HUES6 (cell line): ENCODE results near the gene OCA2.

ENCODE experiments used
- H3K27ac ChIP-seq: 2 replicates; pipeline ENCODE4 v1.7.0; 2013; ENCODE audit warnings: low read depth, mild to moderate bottlenecking, low read length, inconsistent platforms
- H3K27me3 ChIP-seq: 2 replicates; pipeline ENCODE4 v1.6.1; 2013; ENCODE audit warnings: low read length; ENCODE audit not compliant: control insufficient read depth, insufficient read depth
- H3K36me3 ChIP-seq: 2 replicates; pipeline ENCODE4 v1.6.1; 2013; ENCODE audit warnings: low read length; ENCODE audit not compliant: control insufficient read depth, insufficient read depth
- H3K4me1 ChIP-seq: 2 replicates; pipeline ENCODE4 v1.6.1; 2013; ENCODE audit warnings: low read length; ENCODE audit not compliant: control insufficient read depth, insufficient read depth
- H3K4me3 ChIP-seq: 2 replicates; pipeline ENCODE4 v1.5.1; 2013; ENCODE audit warnings: low read depth, low read length
- H3K9ac ChIP-seq: one replicate; pipeline ENCODE4 v1.6.1; 2013; ENCODE audit warnings: mild to moderate bottlenecking, low read length
- H3K9me3 ChIP-seq: 2 replicates; pipeline ENCODE4 v1.6.1; 2013; ENCODE audit warnings: low read depth, low read length; ENCODE audit not compliant: control insufficient read depth, insufficient read depth

Gene OCA2

DNA sequence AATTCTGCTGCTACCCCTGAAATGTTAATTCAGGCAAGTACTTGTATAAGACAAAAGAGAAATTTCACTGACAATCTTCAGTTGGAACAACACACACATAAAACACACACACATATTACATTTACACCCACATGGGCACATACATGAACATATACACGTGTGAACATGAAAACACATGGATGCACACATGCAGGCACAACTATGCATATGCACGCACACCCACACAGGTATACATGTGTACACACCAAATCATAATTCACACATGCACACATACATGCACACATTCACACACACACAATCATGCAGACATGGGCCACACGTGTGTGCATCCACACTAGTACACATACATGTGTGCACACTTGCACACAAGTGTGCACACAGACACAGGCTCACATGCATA lies 277.8 kb downstream of the OCA2 start:
- Histone ChIP-seq H3K27me3 (no peaks in the 10 kb centered on the region), H3K4me1 (peaks cover 1% of the 10 kb centered on the region; the same call in 1 of the 2 replicates), H3K9ac (no peak overlapping the region), H3K27ac (no peak overlapping the region), H3K4me3 (no peak overlapping the region), H3K9me3 (peaks cover 11% of the 10 kb centered on the region), H3K36me3 (no peaks in the 10 kb centered on the region)

DNA sequence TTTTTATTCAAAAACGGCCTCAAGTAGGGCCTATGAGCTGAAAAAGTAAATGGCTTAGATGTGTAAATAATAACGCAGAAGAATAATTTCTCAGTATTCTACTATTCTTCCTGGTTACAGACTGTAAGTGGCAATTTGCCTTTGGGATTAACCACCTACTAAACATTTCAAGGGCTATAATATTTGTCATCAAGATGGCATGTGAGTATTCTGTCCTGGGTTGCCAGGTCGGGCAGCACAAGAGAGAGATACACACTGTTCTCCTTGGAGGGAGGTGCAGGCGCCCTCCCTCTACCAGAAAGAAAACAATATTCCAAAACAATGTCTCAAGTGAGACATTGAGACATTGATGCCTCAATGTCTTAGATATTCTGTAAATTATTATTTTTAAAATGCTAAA lies 278.4 kb downstream of the OCA2 start:
- Histone ChIP-seq H3K27me3 (no peaks in the 10 kb centered on the region), H3K9me3 (peaks cover 11% of the 10 kb centered on the region), H3K36me3 (no peaks in the 10 kb centered on the region), H3K4me1 (no peaks in the 10 kb centered on the region), H3K9ac (no peak overlapping the region), H3K4me3 (no peak overlapping the region), H3K27ac (no peak overlapping the region)

DNA sequence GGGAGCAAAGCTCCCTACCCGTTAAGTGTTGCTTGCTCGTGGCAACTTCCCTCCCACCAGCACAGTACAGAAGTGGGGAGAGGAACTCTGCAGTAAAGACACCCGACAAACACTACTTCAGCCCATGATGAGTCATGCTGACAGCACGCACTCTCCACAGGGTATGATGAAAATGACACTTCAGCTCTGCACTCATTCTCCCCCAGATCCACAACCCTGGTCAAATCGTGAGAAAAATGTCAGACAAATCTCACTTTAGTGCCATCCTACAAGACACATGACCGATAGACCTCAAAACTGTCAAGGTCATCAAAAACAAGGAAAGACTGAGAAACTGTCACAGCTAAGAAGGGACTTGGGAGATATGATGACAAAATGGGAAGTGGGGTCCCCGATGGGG lies 278.9 kb downstream of the OCA2 start:
- Histone ChIP-seq H3K36me3 (no peaks in the 10 kb centered on the region), H3K4me1 (no peaks in the 10 kb centered on the region), H3K27ac (no peak overlapping the region), H3K4me3 (no peak overlapping the region), H3K9ac (no peak overlapping the region), H3K9me3 (peaks cover 11% of the 10 kb centered on the region), H3K27me3 (no peaks in the 10 kb centered on the region)

GRCh38 chr15:27817258-27817657 lies 281.9 kb downstream of the OCA2 start:
- Histone ChIP-seq H3K36me3 (no peaks in the 10 kb centered on the region), H3K4me3 (no peak overlapping the region), H3K27ac (no peak overlapping the region), H3K9me3 (peaks cover 11% of the 10 kb centered on the region), H3K9ac (no peak overlapping the region), H3K4me1 (no peaks in the 10 kb centered on the region), H3K27me3 (no peaks in the 10 kb centered on the region)

- H3K4me3 ChIP-seq, result no peak overlapping the region
- H3K9ac ChIP-seq, result no peak overlapping the region
- H3K27me3 ChIP-seq, result no peaks in the 10 kb centered on the region
- peaks cover 11% of the 10 kb centered on the region for H3K9me3 ChIP-seq
- H3K27ac ChIP-seq, result no peak overlapping the region
- H3K36me3 ChIP-seq, result no peaks in the 10 kb centered on the region
- H3K4me1 ChIP-seq, result no peaks in the 10 kb centered on the region
Measured at GRCh38 chr15:27816790-27817189, 282.3 kb downstream of the OCA2 start.

DNA sequence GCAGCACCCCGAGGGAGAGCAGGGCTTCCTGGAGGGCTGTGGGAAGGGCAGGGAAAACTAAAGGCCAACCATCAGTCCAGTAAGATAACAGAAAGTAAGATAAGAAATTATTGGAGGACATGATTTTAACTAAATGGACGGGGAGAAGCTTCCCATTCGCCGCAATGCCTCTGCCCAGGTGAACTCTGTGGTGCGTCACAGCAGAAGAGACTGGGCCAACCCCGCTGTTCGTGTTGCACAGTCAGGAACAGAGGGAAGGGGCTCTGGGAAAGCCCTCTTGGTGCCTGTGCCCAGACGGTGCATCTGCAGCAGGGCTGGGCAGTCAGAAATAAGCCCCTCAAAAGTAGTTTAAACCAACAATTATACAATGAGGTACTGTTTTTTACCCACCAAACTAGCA lies 284.1 kb downstream of the OCA2 start:
- no peaks in the 10 kb centered on the region for H3K36me3 ChIP-seq
- no peak overlapping the region for H3K9ac ChIP-seq
- H3K4me1 ChIP-seq, result no peaks in the 10 kb centered on the region
- no peak overlapping the region for H3K4me3 ChIP-seq
- peaks cover 11% of the 10 kb centered on the region for H3K9me3 ChIP-seq
- H3K27me3 ChIP-seq, result no peaks in the 10 kb centered on the region
- H3K27ac ChIP-seq, result no peak overlapping the region

GRCh38 chr15:27813139-27813538 lies 286.0 kb downstream of the OCA2 start:
- Histone ChIP-seq H3K9ac (no peak overlapping the region), H3K9me3 (peaks cover 11% of the 10 kb centered on the region), H3K4me3 (no peak overlapping the region), H3K27ac (no peak overlapping the region), H3K4me1 (no peaks in the 10 kb centered on the region), H3K36me3 (no peaks in the 10 kb centered on the region), H3K27me3 (no peaks in the 10 kb centered on the region)

GRCh38 chr15:27808182-27808581 lies 290.9 kb downstream of the OCA2 start:
- H3K27ac ChIP-seq, result no peak overlapping the region
- no peaks in the 10 kb centered on the region for H3K27me3 ChIP-seq
- H3K4me1 ChIP-seq, result no peaks in the 10 kb centered on the region
- H3K9ac ChIP-seq, result no peak overlapping the region
- no peak overlapping the region for H3K4me3 ChIP-seq
- H3K36me3 ChIP-seq, result no peaks in the 10 kb centered on the region
- no peaks in the 10 kb centered on the region for H3K9me3 ChIP-seq

DNA sequence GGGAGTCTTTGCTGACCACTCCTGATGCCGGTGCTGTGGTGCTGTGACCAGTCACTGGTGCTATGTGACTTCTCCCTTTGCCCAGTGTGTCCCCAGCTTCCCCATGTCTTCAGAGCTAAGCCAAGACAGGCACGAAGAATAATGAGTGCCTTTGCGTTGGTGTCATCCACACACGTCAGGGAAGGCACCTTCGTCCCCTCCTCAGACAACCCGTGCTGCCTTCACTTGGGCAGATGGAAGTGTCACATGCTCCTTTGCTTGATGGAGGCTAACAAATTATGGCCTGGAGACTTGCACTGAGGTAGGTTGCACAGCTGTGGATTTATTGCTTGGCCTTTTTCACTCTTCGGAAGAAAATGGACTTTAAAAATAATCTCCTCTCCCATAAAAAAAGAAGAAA lies 291.8 kb downstream of the OCA2 start:
- Histone ChIP-seq H3K27me3 (no peaks in the 10 kb centered on the region), H3K36me3 (no peaks in the 10 kb centered on the region), H3K4me3 (no peak overlapping the region), H3K9ac (no peak overlapping the region), H3K4me1 (no peaks in the 10 kb centered on the region), H3K27ac (no peak overlapping the region), H3K9me3 (no peaks in the 10 kb centered on the region)

- H3K9me3 ChIP-seq, result no peaks in the 10 kb centered on the region
- no peak overlapping the region for H3K4me3 ChIP-seq
- no peaks in the 10 kb centered on the region for H3K36me3 ChIP-seq
- H3K27ac ChIP-seq, result no peak overlapping the region
- no peak overlapping the region for H3K9ac ChIP-seq
- H3K4me1 ChIP-seq, result no peaks in the 10 kb centered on the region
- no peaks in the 10 kb centered on the region for H3K27me3 ChIP-seq
Measured at GRCh38 chr15:27806396-27806795, 292.7 kb downstream of the OCA2 start.

DNA sequence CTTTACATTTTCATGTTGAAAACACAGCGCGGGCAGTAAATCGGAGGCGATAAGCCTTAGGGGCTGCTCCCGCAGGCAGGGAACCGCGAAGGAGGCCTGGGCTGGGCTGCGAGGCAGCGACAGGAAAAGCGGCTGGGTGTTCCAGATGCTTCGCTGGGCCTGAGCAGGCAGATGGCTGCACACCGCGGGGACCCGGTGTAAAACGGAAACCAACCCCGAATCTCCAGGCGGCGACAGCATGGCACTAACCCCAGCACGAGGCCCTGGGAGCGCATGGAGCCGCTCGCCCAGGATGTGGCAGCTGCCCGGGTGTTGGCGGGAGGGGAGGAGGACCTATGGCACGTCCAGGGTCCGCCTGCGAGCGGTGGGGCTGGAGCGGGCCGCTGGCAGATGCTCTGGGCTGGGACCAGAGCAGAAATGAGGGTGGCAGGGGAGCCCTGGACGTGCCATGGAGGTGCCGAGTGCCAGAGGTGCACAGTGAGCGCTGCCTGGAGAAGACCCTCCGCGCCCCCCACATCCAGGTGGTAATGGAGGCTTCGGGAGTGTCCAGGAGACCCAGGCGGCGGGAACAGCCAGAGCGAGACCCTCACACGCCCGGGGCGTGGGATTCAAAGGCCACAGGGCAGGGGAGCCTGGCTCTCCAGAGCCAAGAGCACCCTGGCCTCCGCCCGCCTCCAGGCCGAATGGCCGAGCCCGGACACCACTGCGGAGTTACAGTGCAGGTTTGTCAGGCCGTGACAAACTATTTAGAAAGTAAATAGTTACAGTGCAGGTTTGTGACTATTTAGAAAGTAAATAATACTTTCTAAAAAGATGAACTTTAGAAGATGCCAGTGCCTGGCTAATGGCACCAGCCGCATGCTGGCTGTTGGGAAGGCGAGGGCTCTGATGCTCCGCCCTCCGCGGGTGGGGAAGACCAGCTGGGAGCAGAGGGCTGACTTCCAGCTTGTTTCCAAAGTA lies 293.6 kb downstream of the OCA2 start:
- Histone ChIP-seq H3K4me3 (no peak overlapping the region), H3K4me1 (no peaks in the 10 kb centered on the region), H3K27ac (no peak overlapping the region), H3K9me3 (no peaks in the 10 kb centered on the region), H3K36me3 (no peaks in the 10 kb centered on the region), H3K9ac (no peak overlapping the region), H3K27me3 (no peaks in the 10 kb centered on the region)
